OCI-LY3 (cell line): ENCODE data around the gene DCUN1D2.
"Not testable (repeated sequence)": the region's sequence is repeated elsewhere in the genome, so short reads cannot be mapped to it uniquely, and the experiment has no call there.

ENCODE experiments used
- CTCF ChIP-seq: fragments of 200-600, 300-600 bp; sonication (generic); IDR thresholded peaks from 2 replicates; pipeline ENCODE4 v1.5.1; 2014; ENCODE audit warnings: antibody characterized with exemption, low read length, low read depth
- EZH2phosphoT487 ChIP-seq: fragments of 200-600 bp; shearing (Covaris generic); IDR thresholded peaks from 2 replicates; pipeline ENCODE4 v1.6.1; 2018; ENCODE audit warnings: antibody characterized with exemption, mixed run types, low read depth

GRCh38 chr13:113450861-113451620 is 39.5 kb downstream of the DCUN1D2 start:
- peak; percentile 13; the same call in 1 of the 2 replicates for TF ChIP-seq CTCF
- not testable (repeated sequence) for TF ChIP-seq EZH2phosphoT487
